Thymus (tissue), 11 donors: Measurements from ENCODE around the gene MCFD2. TPM values are rescaled to one million over a fixed set of nuclear protein-coding genes. Genes with fewer than 3 reads are reported as not detected.

Source experiments
- DNase-seq, 9 donors: peaks; one replicate each; pipeline ENCODE4 v3.0.0-alpha.2; 2013; ENCODE audit warnings: low spot score in 9 of 9, low read depth in 6 of 9, missing footprints in 1 of 9
- H3K27ac ChIP-seq, 2 donors: one replicate each; pipeline ENCODE4 v1.5.1; 2013; ENCODE audit warnings: control low read depth in 1 of 2, low read depth in 1 of 2, low read length in 1 of 2, mild to moderate bottlenecking in 1 of 2, moderate library complexity in 1 of 2
- H3K27me3 ChIP-seq, 2 donors: one replicate each; pipeline ENCODE4 v1.5.1; 2013; ENCODE audit warnings: low read length in 1 of 2; ENCODE audit not compliant: control insufficient read depth in 2 of 2, insufficient read depth in 1 of 2
- H3K36me3 ChIP-seq, 2 donors: one replicate each; pipeline ENCODE4 v1.5.1; 2013; ENCODE audit warnings: low read length in 1 of 2, mild to moderate bottlenecking in 1 of 2, moderate library complexity in 1 of 2; ENCODE audit not compliant: control insufficient read depth in 2 of 2, insufficient read depth in 2 of 2
- H3K4me1 ChIP-seq, 2 donors: one replicate each; pipeline ENCODE4 v1.5.1; 2013; ENCODE audit warnings: low read length in 2 of 2; ENCODE audit not compliant: control insufficient read depth in 2 of 2, insufficient read depth in 2 of 2
- H3K4me3 ChIP-seq, 2 donors: one replicate each; pipeline ENCODE4 v1.5.1; 2013; ENCODE audit warnings: low read length in 2 of 2, control low read depth in 1 of 2, mild to moderate bottlenecking in 1 of 2
- H3K9me3 ChIP-seq, 2 donors: one replicate each; pipeline ENCODE4 v1.5.1; 2013; ENCODE audit warnings: low read length in 1 of 2, mild to moderate bottlenecking in 1 of 2; ENCODE audit not compliant: control insufficient read depth in 2 of 2, insufficient read depth in 1 of 2
- WGBS: extraction: QIAGEN DNeasy Blood & Tissue Kit; methylation state at CpG from one replicate; pipeline ENCODE4 v1.1.7; 2013; 5-methylcytosine and 5-hydroxymethylcytosine counted together
- polyA plus RNA-seq: library from polyadenylated mRNA; stranded (reverse); fragments of 200-250 nt; gene quantifications from one replicate; pipeline ENCODE4 v1.2.3, GENCODE V29; 2013
- total RNA-seq: library from RNA; stranded (reverse); fragments of 120-200 nt; gene quantifications from one replicate; pipeline ENCODE4 v1.2.4, GENCODE V29; 2013
- donor health status: healthy.

Gene MCFD2
- total and polyA plus RNA-seq, 2 donors: 25.9 to 46.7 TPM

GRCh38 chr2:46875226-46875899, 40.2 kb downstream of the MCFD2 start:
- no peak for DNase-seq
- no peaks in the 10 kb centered on the region for H3K4me1 ChIP-seq
- no peak overlapping the region for H3K4me3 ChIP-seq
- no peak overlapping the region for H3K27ac ChIP-seq
- WGBS: 85% methylated on average over 8 of the region's 8 CpGs
- no peaks in the 10 kb centered on the region for H3K27me3 ChIP-seq
- H3K9me3 ChIP-seq: peaks cover 0 to 5% of the 10 kb centered on the region in 2 donors
- H3K36me3 ChIP-seq: no peaks in the 10 kb centered on the region

DNA sequence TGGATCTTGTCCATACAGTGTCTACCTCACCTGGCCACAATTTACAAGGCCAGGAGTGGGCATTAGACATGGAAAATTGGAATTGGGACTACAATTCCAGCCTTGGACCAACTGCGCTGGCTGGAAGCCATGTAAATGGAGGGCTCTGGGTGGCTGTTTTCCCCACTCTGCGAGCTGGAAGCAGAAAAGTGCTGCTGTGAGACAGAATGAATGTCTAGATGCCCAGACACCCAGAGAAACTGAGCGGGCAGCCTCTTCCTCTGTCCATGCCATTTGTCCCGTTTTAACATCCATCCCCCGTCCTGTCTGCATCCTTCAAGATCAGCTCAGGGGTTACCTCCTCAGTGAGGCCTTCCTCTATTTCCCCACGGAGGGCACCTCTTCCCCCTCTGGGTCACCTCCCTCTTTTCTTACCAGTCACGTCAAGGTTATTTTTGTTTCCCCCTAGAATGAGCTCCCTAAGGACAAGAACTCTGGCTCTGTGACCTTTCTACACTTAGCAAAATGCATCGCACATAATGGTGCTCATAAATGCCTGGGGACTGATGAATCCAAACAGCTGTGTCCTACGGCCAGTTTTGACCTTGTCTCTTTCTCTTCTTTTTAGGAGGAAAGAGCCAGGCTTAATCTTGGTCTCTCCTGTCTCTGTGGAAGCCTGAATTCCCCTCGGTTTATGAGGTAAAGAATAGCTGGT, 41.2 kb downstream of the MCFD2 start:
- Histone ChIP-seq H3K27ac (no peak overlapping the region), H3K27me3 (no peaks in the 10 kb centered on the region), H3K9me3 (peaks cover 0 to 5% of the 10 kb centered on the region in 2 donors), H3K4me3 (no peak overlapping the region), H3K36me3 (no peaks in the 10 kb centered on the region), H3K4me1 (no peaks in the 10 kb centered on the region)
- DNase-seq: no peak
- 96% methylated on average over 10 of the region's 10 CpGs for WGBS

- Histone ChIP-seq H3K27ac (no peak overlapping the region), H3K4me3 (no peak overlapping the region), H3K27me3 (no peaks in the 10 kb centered on the region), H3K9me3 (peaks cover 0 to under 1% of the 10 kb centered on the region in 2 donors), H3K4me1 (no peaks in the 10 kb centered on the region), H3K36me3 (no peaks in the 10 kb centered on the region)
- WGBS: 94% methylated on average over 5 of the region's 5 CpGs
- no peak for DNase-seq
These were observed 42.0 kb downstream of the MCFD2 start for GRCh38 chr2:46873604-46874068.

DNA sequence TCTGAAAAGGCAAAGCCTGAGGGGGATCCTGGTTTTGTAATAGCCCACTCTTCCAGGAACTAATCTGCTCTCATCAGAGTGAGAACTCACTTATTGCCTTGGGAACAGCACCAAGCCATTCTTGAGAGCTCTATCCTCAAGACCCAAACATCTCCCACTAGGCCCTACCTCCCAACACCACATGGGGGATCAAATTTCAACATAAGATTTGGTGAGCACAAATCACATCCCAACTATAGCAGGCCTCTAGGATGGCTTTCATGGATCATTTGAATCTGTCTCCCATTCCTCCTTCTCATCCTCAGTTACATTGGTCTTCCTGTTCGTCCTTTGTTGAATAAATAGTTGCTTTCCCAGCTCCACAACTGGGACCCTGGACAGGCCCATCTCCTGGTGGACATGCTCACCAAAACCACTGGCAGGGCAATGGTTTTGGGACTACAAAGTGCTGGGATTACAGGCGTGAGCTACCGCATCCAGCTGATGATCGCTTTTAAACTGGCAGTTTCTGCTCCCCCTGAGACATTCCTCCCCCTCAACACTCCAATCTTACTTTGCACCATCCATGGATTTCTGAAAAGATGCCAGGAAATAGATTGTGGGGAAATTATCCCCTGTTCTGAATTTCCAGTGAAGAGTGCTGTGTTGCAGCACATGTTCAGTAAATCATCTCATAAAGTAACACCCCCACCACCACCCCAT, 42.6 kb downstream of the MCFD2 start:
- Histone ChIP-seq H3K4me3 (no peak overlapping the region), H3K36me3 (no peaks in the 10 kb centered on the region), H3K9me3 (no peaks in the 10 kb centered on the region), H3K27me3 (no peaks in the 10 kb centered on the region), H3K4me1 (no peaks in the 10 kb centered on the region), H3K27ac (no peak overlapping the region)
- WGBS: 99% methylated on average over 4 of the region's 4 CpGs
- no peak for DNase-seq

GRCh38 chr2:46871976-46872381, 43.6 kb downstream of the MCFD2 start:
- Histone ChIP-seq H3K9me3 (no peaks in the 10 kb centered on the region), H3K4me1 (no peaks in the 10 kb centered on the region), H3K27me3 (no peaks in the 10 kb centered on the region), H3K36me3 (no peaks in the 10 kb centered on the region), H3K27ac (no peak overlapping the region), H3K4me3 (no peak overlapping the region)
- DNase-seq: no peak
- WGBS: 98% methylated on average over 6 of the region's 6 CpGs

- Histone ChIP-seq H3K27ac (no peak overlapping the region), H3K36me3 (no peaks in the 10 kb centered on the region), H3K9me3 (peaks cover 0 to 9% of the 10 kb centered on the region in 2 donors), H3K4me3 (no peak overlapping the region), H3K27me3 (no peaks in the 10 kb centered on the region), H3K4me1 (no peaks in the 10 kb centered on the region)
- 93% methylated on average over 8 of the region's 8 CpGs for WGBS
- DNase-seq: no peak
These were observed 45.4 kb downstream of the MCFD2 start for GRCh38 chr2:46870051-46870839.

GRCh38 chr2:46869621-46870020, 46.0 kb downstream of the MCFD2 start:
- Histone ChIP-seq H3K4me1 (no peaks in the 10 kb centered on the region), H3K36me3 (no peaks in the 10 kb centered on the region), H3K4me3 (no peak overlapping the region), H3K27me3 (no peaks in the 10 kb centered on the region), H3K9me3 (peaks cover 0 to 13% of the 10 kb centered on the region in 2 donors), H3K27ac (no peak overlapping the region)
- WGBS: 97% methylated on average over 3 of the region's 3 CpGs
- DNase-seq: no peak

GRCh38 chr2:46866770-46867246, 48.8 kb downstream of the MCFD2 start:
- no peak for DNase-seq

More at GRCh38 chr2:46866770-46867246, 48.8 kb downstream of the MCFD2 start:
- Histone ChIP-seq H3K27me3 (no peaks in the 10 kb centered on the region), H3K36me3 (no peaks in the 10 kb centered on the region), H3K27ac (no peak overlapping the region), H3K4me3 (no peak overlapping the region), H3K9me3 (peaks cover 0 to 19% of the 10 kb centered on the region in 2 donors), H3K4me1 (no peaks in the 10 kb centered on the region)
- 42% methylated on average over 11 of the region's 11 CpGs for WGBS
